Activated T-helper 1 cell treated with Interleukin-2 at 50 U/mL for 16 hours (primary cell): ENCODE measurements around the gene FAM181A.
A peak's percentile ranks its signal among the peaks of the same experiment; 100 is the strongest.

ENCODE experiments used
- DNase-seq: peaks from one replicate; pipeline ENCODE4 v3.0.0-alpha.2; 2020; ENCODE audit warnings: low read depth

FAM181A gene

GRCh38 chr14:93926873-93927799 lies at the start of gene FAM181A:
Gene FAM181A (plus strand): TSS chr14:93927344. CDS start chr14:93928286, 942 bp downstream.
- DNase-seq = no peak

GRCh38 chr14:93878212-93878611 lies 48.9 kb upstream of the FAM181A start:
- DNase-seq = no peak

DNA sequence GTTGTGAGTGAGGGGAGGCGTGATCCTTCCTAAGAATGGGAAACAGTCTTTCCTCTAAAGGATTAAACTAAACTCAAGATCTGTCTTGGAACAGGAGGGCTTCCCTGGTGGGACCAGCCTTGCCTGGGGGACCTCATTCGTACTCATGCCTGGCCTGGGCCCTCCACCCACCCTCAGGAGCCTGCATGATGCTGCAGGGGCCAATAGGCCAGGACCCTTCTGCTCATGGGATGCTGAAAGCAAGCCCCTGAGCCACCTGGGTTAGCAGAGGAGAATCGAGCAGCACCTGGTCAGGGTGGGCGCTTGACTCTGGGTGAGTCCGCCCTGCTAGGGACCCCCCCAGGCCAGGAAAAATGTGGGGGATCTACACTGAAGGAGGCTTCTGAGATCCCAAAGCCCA lies 48.3 kb upstream of the FAM181A start:
- no peak for DNase-seq

DNA sequence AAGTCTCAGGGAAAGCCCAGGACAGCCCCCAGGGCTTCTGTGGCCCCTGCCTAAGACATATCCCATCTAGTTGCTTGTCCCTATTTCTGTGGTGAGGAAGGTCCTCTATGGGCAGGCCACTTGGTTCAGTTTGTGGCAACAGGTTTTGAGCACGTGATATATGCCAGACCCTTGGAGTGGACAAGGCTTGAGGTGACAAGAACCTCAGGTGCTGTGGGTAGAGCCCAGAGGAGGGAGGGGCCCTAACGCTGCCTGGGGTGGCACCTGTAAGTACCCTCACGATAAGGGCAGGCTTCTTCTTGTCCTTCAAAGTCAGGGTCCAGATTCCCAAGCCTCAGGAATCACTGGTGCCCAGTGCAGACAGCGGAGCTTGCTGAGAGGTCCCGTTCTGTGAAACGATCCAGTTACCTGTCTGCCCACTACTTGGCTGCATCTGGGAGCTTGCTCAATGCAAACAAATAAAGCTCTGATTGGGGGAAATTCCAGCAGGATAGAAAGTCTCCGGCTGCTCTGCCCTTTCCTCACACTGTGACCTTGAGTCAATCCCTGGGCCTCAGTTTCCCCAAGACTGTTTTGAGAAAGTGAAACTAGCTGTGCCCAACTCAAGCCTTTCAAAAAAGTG lies 47.7 kb upstream of the FAM181A start:
- no peak for DNase-seq

DNA sequence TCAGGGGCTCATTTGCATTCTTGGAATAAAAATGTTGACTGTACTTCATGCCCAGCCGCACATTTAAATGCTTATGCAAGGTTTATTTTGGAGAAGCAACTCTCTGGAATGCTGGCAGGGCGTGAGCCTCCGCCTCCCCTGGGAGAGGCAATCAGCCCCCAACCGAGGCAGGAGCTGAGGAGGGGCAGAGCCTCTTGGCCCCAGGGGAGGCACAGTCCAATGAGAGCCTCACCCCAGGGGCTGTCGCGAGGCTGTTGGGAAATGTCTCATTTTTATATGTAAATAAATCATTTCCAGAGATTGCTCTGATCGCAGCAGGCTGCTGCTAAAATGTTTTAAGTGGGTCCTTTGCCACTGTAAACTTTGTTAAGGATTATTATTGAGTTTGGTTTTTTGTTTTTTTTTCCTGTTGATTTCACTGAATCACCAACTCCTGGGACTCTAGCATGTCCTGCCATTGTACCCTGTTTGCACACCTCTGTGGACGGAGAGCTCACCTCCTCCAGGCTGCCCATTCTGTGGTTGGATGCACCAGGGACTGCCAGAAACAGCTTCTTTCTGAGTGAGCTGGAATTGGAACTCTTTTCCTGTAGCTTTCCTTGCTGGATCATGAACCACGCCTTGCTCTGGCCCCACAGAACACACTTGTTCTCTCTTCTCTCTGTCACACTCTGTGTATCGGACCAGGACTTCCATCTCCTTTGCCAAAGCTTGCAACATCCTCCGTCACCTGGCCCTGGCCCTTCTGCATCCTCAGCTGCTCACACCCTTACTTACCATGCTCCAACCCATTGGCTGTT lies 46.9 kb upstream of the FAM181A start:
- DNase-seq = no peak

- no peak for DNase-seq
These were observed 42.2 kb upstream of the FAM181A start for GRCh38 chr14:93884950-93885349.

- DNase-seq = no peak
These were observed 38.1 kb upstream of the FAM181A start for GRCh38 chr14:93888995-93889394.

DNA sequence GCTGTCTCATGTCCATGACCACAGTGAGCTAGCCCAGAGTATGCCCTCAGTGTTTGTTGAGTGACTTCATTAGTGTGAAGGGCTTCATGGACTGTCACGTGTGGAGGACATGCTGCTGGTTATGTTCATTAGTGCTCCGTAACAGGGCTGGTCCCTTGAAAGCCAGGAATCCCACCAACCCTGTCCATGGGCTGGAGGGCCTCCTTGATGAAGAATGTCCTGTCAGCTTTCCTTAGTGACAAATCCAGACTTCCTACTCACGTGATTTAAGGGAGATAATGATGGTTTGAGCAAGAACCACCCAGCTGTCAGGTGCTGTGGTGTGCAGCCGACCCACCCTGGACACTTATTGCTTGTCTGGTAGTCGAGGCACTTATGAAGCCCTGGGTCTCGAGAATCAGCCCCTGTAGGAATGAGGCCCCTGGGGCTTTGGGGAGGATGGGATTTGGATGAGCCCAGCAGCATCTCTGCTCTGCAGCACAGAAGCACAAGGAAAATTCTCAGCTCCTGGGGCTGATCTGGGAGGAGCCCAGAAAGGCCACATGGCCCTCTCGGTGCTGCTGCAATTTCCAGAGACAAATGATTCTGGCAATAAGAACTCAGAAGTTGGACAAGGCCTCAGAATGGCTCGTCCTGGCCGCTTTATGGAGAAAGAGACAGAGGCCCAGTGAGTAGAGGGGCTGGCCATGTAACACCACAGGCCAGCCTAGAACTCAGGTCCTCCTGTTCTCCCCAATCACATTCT lies 37.2 kb upstream of the FAM181A start:
- DNase-seq = no peak

DNA sequence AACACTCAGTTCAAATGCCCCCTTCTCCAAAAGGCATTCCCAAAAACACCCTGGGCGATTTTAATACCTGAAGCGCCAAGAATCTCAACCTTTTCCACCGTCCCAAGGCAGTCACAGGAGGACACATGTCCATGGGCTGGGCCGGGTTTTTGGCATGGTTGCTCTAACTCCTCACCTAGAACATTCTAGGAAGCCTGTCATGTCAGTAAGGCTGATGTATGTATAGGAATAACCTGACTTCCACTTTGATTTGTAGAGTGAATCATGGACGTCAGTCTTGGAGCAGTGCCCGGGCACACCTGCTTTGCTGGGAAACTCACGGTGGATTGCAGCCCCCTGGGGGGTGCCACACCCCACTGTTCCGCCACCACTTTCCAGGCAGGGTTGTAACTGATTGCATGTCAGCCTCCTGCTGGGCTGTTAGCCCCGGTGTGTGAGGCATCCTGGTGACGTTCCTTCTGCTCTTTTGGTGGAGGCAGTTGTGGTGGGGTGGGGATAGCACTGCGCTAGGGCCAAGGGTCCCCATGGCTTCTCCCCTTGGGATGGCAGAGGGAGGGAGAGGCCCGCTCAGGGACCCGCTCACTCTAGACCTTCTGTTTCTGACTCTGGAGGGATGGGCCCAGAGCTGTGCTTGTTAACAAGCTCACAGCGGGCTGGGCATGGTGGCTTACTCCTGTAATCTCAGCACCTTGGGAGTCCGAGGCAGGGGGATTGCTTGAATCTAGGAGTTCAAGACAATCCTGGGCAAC lies 35.2 kb upstream of the FAM181A start:
- DNase-seq = no peak

DNA sequence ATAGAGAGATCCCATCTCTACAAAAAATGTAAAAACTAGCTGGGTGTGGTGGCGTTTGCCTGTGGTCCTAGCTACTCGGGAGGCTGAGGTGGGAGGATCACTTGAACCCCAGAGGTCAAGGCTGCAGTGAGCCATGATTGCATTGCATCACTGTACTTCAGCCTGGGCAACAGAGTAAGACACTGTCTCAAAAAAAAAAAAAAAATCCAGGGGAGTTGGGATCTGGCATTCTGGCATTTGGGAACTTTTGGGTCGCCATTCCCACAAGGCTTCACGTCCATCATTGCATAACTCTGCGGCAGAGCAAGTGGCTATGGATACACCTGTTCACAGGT lies 34.7 kb upstream of the FAM181A start:
- DNase-seq = no peak

DNA sequence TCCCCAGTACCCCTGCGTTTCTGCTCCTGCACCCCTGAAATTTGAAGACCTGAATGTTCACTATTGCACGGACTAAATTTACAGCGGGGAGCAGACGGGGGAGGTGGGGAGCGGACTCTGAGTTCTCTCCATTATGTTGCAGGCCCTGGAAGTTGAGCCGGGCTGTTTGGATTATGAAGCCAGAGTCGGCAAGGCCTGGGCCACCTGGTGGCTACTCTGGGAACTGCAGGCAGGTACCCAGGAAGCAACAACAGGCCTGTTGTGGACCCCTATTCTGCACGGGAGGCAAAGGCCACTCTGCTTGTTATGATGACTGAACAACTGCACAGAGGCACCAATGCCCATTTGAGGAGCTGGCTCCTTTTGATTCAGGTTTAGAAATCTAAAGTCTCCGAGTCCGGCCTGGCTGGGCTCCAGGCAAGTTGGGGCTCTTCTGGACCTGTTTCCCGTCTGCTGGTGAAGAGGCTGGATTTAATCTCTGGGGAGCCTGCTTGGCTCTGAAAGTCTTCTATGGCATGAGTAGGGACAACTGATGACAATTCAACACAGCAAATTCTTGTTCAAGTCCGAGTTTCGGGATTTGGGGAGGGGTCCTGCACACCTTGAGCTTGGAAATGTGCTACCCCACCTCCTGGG lies 34.1 kb upstream of the FAM181A start:
- DNase-seq = peak; percentile 40

DNA sequence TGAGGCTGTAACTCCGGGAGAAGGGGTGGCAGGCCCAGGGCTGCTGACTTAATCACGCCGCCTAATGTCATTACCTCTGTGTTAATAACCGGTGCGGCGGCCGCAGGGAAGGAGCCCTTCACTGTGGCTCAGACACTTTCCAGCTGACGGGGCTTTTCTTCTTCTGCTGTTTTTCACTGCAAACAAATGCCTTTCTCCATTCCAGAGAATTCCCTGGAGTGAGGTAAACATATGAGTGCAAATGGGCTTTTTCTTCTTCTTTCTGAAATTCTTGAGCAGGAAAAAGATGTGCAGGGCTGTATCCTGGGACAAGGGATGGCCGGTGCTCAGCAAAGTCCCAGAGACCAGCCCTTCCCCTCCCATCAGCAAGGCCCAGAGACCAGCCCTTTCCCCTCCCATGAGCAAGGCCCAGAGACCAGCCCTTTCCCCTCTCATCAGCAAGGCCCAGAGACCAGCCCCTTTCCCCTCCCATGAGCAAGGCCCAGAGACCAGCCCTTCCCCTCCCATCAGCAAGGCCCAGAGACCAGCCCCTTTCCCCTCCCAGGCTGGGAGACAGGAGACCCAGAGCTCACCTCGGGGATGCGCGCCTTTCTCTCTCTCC lies 33.4 kb upstream of the FAM181A start:
- DNase-seq = no peak

- DNase-seq = no peak
These were observed 32.0 kb upstream of the FAM181A start for GRCh38 chr14:93895023-93895604.

DNA sequence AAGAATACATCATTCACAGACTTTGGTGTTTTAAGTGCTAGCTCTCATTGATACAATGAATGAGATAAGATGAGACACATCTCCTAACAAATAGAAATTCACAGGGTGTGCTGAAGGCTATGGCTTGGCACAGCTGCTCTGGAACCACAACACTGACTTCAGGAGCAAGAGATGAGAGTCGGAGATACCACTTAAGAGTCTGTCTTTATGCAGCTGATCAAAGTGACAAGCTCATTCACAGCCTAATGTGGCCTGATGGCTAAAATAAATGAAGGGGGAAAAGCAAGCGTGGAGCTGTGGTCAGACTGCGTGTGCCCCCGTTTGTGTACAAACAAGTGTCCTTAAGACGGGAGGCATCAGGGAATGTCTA lies 29.7 kb upstream of the FAM181A start:
- DNase-seq = no peak

DNA sequence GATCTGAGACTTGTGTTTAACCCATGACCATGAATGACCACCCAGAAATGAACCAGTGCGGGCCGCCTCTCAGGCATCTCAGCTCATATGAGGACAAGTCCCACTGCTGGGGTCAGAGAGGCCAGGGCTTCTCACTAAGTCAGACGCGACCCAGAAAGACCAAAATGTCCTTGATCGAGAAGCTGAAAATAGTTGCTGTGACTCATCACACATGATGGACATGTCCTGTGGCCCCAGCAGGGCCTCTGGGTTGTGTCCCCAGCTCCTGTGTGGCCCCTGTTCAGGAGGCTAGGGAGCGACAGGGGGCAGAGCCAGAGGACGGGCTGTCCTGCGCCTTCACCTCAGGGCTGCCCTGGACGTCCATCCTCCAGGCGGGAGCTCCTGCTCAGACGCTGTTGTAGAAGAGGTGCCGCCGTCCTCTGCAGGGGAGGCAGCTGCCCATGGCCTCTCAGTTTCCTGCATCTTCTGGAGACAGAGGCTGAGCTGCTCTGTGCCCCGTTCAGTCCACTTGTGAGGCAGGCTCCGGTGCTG lies 29.0 kb upstream of the FAM181A start:
- DNase-seq = no peak

- no peak for DNase-seq
These were observed 28.4 kb upstream of the FAM181A start for GRCh38 chr14:93898731-93899130.

- no peak for DNase-seq
These were observed 25.3 kb upstream of the FAM181A start for GRCh38 chr14:93901813-93902212.

DNA sequence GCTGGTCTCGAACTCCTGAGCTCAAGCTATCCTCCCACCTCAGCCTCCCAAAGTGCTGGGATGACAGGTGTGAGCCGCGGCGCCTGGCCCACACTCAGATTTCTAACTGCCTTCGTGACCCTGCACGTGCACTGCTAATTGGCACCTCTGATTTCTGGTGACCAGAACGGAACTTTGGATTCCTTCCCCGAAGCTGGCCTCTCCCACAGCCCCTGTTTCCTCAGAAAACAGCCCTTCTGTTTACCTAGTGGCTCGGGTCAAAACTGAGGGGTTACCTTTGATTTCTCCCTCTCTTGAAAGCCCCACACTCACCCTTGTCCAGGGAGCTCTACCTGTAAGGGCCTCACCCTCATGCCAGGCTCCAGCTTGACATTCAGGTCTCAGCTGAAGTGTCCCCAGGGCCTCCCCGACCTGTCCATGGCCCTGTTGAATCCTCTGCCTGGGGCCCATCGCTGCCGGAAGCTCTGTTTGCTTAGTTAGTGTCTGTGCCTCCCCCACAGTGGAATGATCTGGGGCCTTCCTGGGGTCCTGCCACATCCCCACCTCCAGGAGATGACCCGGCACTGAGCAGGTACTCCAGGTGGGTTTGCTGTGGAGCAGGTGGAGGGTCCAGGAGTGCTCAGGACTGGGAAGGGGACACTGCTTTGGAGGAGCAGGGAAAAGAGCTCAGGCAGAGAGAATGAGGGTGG lies 24.4 kb upstream of the FAM181A start:
- no peak for DNase-seq
